ENCODE results near the gene ABCB7. TPM values are rescaled to one million over a fixed set of nuclear protein-coding genes. Genes with fewer than 3 reads are reported as not detected.
"Not testable (repeated sequence)": the region's sequence is repeated elsewhere in the genome, so short reads cannot be mapped to it uniquely, and the experiment has no call there.

The ABCB7 gene
- 16.2 and 28.1 TPM in 2 replicates for total RNA-seq (2014; rRNA removed; shearing (Covaris generic))

GRCh38 chrX:75155827-75156525, at the start of gene ABCB7:
TSS of gene ABCB7 (minus strand) at chrX:75156283. CDS start at chrX:75156272, 11 bp downstream.
- peak; percentile 82 for DNase-seq (ENCODE audit: low spot score)

DNA sequence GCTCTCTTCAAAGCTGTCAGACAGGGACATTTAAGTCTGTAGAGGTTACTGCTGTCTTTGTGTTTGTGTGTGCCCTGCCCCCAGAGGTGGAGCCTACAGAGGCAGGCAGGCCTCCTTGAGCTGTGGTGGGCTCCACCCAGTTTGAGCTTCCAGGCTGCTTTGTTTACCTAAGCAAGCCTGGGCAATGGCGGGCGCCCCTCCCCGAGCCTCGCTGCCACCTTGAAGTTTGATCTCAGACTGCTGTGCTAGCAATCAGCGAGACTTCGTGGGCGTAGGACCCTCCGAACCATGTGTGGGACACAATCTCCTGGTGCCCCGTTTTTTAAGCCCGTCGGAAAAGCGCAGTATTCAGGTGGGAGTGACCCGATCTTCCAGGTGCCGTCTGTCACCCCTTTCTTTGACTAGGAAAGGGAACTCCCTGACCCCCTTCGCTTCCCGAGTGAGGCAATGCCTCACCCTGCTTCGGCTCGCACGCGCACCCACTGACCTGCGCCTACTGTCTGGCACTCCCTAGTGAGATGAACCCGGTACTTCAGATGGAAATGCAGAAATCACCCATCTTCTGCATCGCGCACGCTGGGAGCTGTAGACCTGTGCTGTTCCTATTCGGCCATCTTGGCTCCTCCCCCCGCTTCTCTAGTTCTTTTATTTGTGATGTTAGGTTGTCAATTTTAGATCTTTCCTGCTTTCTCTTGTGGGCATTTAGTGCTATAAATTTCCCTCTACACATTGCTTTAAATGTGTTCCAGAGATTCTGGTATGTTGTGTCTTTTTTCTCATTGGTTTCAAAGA, 32.5 kb upstream of the ABCB7 start:
- DNase-seq (ENCODE audit: low spot score); in situ Hi-C loops (cut with HindIII; ENCODE audit: low sequenced_read_pairs): not testable (repeated sequence)

More at GRCh38 chrX:75155827-75156525, at the start of gene ABCB7:
- in situ Hi-C loops (cut with HindIII; ENCODE audit: low sequenced_read_pairs) = no loop called here

GRCh38 chrX:75181721-75182120, 25.6 kb upstream of the ABCB7 start:
- DNase-seq (ENCODE audit: low spot score) = no peak
- in situ Hi-C loops (cut with HindIII; ENCODE audit: low sequenced_read_pairs) = no loop called here

DNA sequence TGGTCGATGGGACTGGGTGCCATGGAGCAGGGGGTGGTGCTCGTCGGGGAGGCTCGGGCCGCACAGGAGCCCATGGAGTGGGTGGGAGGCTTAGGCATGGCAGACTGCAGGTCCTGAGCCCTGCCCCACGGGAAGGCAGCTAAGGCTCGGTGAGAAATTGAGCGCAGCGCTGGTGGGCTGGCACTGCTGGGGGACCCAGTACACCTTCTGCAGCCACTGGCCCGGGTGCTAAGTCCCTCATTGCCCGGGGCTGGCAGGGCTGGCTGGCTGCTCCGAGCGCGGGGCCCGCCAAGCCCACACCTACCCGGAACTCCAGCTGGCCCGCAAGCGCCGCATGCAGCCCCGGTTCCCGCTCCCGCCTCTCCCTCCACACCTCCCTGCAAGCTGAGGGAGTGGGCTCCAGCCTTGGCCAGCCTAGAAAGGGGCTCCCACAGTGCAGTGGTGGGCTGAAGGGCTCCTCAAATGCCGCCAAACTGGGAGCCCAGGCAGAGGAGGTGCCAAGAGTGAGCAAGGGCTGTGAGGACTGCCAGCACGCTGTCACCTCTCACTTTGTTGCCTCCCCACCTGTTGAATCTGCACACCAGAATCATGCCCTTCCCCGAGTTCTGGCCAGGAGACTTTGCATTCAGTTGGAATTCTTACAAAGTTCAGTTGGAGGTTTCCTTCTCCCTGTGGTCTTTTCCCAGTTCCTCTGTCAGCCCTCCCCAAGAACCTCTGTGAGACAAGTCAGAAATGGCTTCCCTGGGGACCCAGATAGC, 23.6 kb upstream of the ABCB7 start:
- DNase-seq (ENCODE audit: low spot score); in situ Hi-C loops (cut with HindIII; ENCODE audit: low sequenced_read_pairs): not testable (repeated sequence)

DNA sequence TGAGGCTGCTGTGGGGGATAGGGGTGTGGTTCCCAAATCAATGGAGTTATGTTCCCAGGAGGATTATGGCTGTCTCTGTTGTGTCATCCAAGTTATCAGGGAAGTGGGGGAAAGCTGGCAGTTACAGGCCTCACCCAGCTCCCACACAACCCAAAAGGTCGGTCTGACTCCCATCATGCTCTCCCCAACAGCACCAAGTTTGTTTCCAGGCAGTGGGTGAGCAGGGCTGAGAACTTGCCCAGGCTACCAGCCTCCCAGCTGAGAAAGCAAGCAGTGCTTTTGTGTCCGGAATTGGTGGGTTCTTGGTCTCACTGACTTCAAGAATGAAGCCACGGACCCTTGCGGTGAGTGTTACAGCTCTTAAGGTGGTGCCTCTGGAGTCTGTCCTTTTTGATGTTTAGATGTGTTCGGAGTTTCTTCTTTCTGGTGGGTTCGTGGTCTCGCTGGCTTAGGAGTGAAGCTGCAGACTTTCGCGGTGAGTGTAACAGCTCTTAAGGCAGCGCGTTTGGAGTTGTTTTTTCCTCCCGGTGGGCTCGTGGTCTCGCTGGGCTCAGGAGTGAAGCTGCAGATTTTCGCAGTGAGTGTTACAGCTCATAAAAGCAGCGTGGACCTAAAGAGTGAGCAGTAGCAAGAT, 16.3 kb upstream of the ABCB7 start:
- DNase-seq (ENCODE audit: low spot score); in situ Hi-C loops (cut with HindIII; ENCODE audit: low sequenced_read_pairs): not testable (repeated sequence)

DNA sequence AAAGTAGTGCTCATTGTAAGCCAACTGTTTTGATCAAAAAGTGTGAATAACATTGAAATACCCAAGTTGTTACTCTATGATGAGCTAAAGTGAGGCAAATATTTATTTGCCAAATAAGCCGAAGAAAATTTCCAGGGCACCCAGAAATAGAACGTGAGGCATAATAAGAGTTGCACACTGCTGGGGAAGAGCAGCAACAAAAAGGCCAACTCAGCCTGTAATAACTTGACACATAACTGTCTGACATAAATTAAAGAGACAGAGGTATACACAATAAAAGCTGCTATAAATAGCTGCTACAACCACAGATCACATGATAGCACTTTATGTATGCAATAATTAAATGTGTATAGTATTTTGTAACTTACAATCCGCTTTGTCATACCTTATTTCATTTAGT, 2.0 kb upstream of the ABCB7 start:
- in situ Hi-C loops (cut with HindIII; ENCODE audit: low sequenced_read_pairs) = no loop called here
- no peak for DNase-seq (ENCODE audit: low spot score)

- in situ Hi-C loops (cut with HindIII; ENCODE audit: low sequenced_read_pairs) = no loop called here
- peak; percentile 37 for DNase-seq (ENCODE audit: low spot score)
These were observed 455 bp upstream of the ABCB7 start for GRCh38 chrX:75156531-75156945.

DNA sequence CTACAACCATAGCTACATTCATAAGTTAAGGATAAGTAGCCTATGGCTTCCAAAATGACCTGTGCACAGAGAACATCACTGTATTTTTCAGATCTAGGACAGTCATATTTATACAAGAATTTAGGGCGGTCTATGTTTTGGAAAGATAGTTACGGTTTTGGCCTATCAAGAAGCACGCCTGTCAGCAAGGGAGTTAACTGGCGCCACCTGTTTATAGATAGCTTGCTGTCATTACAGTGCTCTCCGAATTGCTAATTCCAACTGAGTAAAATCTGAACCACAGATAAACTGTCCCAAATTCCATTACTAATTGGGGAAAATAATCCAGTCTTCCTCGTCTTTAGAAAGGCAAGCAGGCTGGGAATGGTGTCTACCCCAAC, 646 bp downstream of the ABCB7 start:
- DNase-seq (ENCODE audit: low spot score) = peak; percentile 35
- in situ Hi-C loops (cut with HindIII; ENCODE audit: low sequenced_read_pairs) = no loop called here

DNA sequence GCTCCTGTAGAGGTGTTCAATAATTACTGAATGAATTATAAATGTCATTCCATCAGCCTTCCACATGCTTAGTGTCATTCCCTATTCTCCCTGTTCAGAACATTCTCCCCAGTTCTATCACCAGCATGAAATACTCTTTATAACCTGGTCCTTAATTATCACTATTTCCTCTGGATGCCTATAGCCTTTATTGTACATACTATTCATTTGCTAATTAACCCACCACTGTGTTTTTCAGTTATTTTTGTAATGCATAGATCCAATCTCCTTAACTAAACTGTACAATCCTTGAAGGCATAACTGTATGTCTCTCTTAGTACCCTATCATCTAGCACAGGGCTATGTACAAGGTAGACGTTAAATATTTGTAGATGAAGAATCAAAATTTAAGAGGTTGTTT, 1.2 kb downstream of the ABCB7 start:
- no peak for DNase-seq (ENCODE audit: low spot score)
- in situ Hi-C loops (cut with HindIII; ENCODE audit: low sequenced_read_pairs) = no loop called here

DNA sequence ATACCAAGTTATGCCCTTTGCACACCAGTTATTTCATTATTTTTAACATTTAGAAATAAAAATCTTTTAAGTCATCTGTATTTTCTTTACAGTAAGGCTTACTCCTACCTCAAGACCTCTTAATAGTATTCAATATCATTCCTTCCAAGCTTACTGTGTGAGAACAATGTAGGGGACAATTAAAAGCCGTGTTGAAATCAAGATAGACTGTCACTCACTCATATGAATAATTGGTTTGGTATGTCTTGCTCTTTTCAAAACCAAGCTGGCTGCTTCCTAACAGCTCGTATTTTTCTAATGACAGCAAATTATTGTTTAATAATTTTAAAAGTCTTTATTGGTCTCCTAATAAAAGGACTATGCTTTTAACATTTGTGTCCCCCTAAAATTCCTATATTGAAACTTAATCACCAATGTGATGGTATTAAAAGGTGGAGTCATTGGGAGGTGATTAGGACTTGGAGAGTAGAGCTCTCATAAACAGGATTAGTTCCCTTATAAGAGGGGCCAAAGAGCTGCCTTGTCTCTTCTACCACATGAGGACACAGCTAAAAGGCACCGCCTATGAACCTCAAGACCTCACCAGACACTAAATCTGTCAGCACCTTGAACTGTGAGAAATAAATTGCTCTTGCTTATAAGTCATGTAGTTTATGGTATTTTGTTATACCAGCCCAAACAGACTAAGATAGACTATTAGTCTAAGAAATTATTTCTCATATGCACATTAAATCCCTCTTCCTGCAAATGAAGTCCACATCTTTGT, 4.1 kb downstream of the ABCB7 start:
- no peak for DNase-seq (ENCODE audit: low spot score)
- in situ Hi-C loops (cut with HindIII; ENCODE audit: low sequenced_read_pairs) = no loop called here

- no peak for DNase-seq (ENCODE audit: low spot score)
- in situ Hi-C loops (cut with HindIII; ENCODE audit: low sequenced_read_pairs) = no loop called here
These were observed 6.4 kb downstream of the ABCB7 start for GRCh38 chrX:75149654-75150053.

- no peak for DNase-seq (ENCODE audit: low spot score)
- in situ Hi-C loops (cut with HindIII; ENCODE audit: low sequenced_read_pairs) = no loop called here
These were observed 23.4 kb downstream of the ABCB7 start for GRCh38 chrX:75132672-75133071.

DNA sequence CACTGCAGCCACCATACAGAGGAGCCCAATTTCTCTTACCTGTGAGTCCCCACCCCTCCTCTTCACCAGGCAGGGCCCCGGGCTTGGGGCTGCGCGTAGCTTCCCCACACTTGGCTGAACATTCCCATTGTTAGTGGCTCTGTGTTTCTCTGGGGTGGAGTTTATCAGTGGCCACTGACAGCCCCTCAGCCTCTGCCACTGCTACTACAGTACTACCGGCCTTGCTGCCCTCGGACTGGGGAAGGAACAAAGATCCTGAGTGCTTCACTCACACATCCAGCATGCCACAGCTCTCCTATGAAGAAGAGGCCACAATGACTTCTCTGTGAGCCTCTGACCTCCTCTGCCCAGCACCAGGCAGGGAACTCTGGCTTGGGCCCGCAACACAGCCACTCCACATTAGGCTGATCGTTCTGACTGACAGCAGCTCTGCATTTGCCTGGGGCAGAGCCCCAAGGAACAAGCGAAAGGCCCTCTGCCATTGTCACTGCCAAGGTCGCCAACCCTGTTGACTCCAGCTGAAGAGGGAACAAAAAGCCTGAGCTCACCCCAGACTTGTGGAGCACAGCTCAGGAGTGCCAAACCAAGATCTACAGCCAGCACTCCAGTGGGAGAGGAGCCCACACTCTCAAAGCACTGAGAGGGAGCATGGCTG, 24.0 kb downstream of the ABCB7 start:
- in situ Hi-C loops (cut with HindIII; ENCODE audit: low sequenced_read_pairs) = no loop called here
- peak; percentile 0 for DNase-seq (ENCODE audit: low spot score)

DNA sequence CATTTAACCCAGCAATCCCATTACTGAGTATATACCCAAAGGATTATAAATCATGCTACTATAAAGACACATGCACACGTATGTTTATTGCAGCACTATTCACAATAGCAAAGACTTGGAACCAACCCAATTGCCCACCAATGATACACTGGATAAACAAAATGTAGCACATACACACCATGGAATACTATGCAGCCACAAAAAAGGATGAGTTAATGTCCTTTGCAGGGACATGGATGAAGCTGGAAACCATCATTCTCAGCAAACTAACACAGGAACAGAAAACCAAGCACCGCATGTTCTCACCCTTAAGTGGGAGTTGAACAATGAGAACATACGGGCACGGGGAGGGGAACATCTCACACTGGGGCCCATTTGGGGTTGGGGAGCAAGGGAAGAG, 27.0 kb downstream of the ABCB7 start:
- in situ Hi-C loops (cut with HindIII; ENCODE audit: low sequenced_read_pairs); DNase-seq (ENCODE audit: low spot score): not testable (repeated sequence)

DNA sequence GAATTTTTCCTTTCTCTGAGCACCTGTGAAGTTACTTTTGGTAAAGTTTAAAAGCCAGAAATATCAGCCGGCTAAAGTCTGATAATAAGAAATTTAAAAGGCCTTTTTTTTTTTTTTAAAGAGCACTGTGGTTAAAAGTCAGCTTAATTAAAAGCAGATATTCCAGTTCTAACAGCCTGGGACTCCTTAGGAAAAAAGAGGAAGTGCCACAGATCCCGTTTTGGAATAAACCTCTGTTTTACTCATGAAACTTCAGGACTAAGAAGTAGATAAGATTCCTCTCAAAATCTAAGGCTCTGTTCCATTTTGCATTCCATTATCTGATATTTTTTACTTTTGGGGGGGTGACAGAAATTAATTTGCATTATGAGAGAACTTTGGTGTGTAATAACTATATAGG, 37.8 kb downstream of the ABCB7 start:
- DNase-seq (ENCODE audit: low spot score) = no peak
- in situ Hi-C loops (cut with HindIII; ENCODE audit: low sequenced_read_pairs) = no loop called here

- DNase-seq (ENCODE audit: low spot score) = no peak
- in situ Hi-C loops (cut with HindIII; ENCODE audit: low sequenced_read_pairs) = no loop called here
These were observed 40.2 kb downstream of the ABCB7 start for GRCh38 chrX:75115707-75116413.

DNA sequence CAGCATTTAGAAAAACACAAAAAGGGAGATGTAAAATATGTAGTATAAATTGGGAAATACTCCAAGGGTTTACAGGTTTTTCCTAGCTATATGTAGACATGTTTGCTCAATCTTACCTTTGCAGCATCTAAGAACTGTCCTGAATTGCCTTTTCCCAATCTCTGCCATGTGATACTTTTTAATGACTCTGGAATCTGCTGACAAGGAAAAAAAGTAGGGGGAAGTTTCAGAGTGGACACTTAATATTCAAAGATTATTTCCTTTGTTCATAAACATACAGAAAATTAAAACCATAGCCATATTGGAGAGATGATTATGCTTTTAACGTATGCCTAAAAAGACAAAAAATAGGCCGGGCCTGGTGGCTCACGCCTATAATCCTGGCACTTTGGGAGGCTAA, 41.4 kb downstream of the ABCB7 start:
- DNase-seq (ENCODE audit: low spot score) = no peak
- in situ Hi-C loops (cut with HindIII; ENCODE audit: low sequenced_read_pairs) = no loop called here

- no peak for DNase-seq (ENCODE audit: low spot score)
- in situ Hi-C loops (cut with HindIII; ENCODE audit: low sequenced_read_pairs) = no loop called here
These were observed 42.4 kb downstream of the ABCB7 start for GRCh38 chrX:75113664-75114063.

All from G401 (cell line).